HuH-7.5 (cell line): ENCODE results near the gene CD52.
"Not testable (repeated sequence)": the region's sequence is repeated elsewhere in the genome, so short reads cannot be mapped to it uniquely, and the experiment has no call there.

Source experiments
- DNase-seq: peaks from one replicate; pipeline ENCODE4 v3.0.0; 2011; ENCODE audit warnings: low spot score

CD52 gene

GRCh38 chr1:26302733-26303405, 14.9 kb upstream of the CD52 start:
- no peak for DNase-seq

- no peak for DNase-seq
Measured at GRCh38 chr1:26305667-26306289, 12.0 kb upstream of the CD52 start.

- peak; percentile 96 for DNase-seq
Measured at GRCh38 chr1:26306290-26307229, 11.2 kb upstream of the CD52 start, which contains the start of gene UBXN11. Gene UBXN11, minus strand, starts transcription at chr1:26306636. Its CDS starts 3,753 bp downstream, at chr1:26302883.

DNA sequence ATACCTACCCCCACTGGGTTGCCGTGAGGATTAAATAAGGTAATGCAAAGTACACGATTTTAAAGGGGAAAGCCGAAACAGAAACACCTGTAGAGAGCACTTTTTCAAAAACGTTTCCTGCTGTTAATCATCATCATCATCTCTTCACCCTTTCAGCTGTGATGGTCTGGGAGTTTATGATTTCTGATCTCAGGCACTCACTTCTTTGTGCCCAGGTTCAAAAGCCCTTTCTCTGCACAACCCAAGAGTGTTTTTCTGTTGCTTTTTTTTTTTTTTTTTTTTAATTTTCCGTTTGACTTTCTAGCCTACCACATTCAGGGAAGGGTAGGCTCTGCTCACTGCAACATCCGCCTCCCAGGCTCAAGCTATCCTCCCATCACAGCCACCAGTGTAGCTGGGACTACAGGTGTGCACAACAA, 10.4 kb upstream of the CD52 start:
- no peak for DNase-seq

DNA sequence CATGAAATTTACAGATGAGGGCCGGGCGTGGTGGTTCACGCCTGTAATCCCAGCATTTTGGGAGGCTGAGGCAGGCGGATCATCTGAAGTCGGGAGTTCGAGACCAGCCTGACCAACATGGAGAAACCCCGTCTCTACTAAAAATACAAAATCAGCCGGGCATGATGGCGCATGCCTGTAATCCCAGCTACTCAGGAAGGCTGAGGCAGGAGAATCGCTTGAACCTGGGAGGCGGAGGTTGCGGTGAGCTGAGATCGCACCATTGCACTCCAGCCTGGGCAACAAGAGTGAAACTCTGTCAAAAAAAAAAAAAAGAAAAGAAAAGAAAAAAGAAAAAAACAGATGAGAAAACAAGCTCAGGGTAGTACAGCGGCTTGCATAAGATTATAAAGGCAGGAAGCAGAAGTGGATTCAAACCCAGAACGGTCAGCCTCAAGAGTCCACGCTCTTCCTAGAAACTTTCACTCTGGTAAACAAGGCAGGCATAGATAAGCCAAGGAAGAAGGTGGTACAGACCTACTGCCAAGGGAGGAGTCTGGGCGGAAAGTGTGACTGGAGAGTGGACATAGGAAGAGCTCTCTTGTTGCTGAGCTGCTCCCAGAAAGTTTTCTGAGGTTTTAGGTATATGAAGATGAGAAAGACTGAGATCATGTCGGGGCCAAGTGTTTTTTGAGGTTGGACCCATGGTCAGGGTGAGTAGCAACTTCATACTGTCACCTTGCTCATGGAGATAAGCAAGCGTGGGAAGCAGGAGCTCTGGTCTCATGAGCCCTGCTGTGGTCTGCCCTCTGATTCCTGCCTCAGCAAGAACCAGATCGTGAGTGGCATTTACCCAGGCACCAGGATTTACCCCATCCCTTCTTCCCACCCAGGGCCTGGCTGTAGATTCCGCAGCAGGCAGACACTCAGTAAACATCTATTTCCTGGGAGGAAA, 9.5 kb upstream of the CD52 start:
- not testable (repeated sequence) for DNase-seq

GRCh38 chr1:26314501-26314900, 3.3 kb upstream of the CD52 start:
- DNase-seq, result no peak

- DNase-seq, result no peak
Measured at GRCh38 chr1:26315874-26316850, 1.6 kb upstream of the CD52 start.

GRCh38 chr1:26317146-26317545, 612 bp upstream of the CD52 start:
- no peak for DNase-seq

- DNase-seq, result no peak
Measured at GRCh38 chr1:26318338-26319064, 743 bp downstream of the CD52 start.

DNA sequence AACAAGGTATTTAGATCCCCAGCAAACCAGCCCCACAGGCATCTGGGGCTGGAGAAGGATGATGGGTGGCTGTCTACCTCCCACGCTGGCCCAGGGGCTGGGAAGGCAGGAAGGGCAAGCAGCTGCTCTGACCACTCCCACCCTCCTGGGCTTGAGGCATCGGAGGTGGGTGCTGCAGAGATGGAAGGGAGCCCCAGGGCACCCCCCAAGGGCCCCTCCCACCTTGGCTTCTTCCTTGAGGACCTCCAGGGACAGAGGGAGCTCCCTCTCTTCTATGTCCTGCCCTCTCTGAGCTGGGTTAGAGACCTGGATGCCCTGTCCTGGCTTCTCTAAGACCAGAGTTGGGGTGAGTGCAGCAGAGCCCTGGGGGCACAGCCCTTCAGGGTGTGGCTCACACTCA, 3.1 kb downstream of the CD52 start:
- DNase-seq, result no peak

DNA sequence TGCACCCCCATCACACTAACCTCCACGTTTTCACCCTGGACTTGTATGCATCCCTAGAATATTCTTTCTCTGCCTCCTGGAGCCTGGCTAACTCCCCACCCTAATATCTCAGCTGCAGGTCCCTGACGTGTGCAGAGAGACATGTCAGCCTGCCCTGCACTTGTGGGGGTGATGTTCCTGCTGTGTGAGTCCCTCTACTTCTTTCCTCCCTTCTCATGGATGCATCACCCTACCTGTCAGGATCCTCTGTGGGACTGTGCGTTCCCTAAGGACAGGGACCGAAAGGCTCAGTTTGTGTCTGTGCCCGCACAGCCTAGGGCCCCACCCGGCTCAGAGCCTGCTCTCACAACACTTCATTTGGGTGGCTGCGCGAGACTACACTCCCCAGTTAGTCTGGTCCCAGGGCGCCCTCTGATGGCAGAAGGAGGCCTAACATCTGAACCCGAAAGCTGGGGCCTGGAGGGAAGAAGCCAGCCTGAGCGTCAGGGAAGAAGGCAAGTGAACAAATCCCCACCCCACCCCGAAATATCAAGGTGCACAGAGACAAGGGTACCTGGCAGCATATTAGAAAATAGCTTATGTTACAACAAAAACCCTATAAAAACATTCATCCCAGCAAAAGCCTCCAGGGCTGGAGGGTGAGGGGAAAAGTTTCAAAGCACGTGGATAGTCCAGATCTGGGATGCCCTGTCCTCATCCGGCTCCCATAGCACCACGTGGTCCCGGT, 3.7 kb downstream of the CD52 start:
- peak; percentile 83 for DNase-seq

- no peak for DNase-seq
Measured at GRCh38 chr1:26322042-26322331, 4.2 kb downstream of the CD52 start.

DNA sequence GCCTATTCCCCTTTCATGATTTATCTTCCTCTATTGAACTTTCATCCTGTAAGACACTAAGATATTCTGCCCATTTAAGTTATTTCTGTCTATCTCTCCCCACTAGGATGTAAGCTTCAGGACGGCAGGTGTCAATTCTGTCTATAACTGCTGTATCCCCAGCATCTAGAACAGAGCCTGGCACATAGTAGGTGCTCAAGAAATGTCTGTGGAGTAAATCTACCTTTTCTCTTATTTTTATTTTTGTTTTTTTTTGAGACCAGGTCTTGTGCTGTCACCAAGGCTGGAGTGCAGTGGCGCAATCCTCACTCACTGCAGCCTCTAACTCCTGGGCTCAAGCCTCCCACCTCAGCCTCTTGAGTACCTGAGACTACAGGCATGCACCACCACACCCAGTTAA, 5.6 kb downstream of the CD52 start:
- no peak for DNase-seq

DNA sequence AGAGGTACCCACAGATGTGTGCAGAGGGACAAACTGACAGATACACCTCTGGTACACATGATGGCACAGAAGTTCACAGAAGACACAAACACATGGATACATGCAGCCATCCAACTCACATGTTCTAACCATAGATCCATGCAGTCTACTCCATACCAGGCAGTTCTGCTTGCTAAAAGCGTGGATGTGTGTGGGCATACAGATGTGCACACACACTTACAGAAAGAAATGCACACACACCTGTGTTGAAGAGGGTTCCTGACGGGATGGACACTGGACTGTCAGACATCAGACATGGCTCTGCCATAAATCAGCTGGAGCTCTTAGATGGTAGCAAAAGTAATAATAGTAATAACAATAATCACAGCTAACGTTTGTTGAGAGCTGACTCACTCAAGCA, 6.8 kb downstream of the CD52 start:
- DNase-seq, result no peak

DNA sequence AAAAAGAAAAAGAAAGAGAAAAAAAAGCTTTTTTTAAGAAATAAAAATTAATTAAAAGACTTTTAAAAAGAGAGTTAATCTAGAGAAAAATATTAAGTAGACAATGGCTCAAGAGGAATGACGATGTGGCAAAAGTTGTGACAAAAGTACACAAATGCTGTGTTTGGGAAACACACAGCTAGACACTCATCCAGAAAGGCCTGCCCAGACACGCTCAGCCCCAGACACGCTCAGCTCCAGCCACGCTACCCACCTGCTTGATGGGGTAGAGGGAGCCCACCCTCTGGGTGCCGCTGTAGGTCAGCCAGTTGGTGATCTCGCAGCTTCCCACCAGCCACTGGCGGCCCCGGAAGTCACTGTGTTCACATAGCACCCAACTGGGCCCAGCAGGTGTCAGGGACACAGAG, 10.2 kb downstream of the CD52 start:
- DNase-seq, result no peak

DNA sequence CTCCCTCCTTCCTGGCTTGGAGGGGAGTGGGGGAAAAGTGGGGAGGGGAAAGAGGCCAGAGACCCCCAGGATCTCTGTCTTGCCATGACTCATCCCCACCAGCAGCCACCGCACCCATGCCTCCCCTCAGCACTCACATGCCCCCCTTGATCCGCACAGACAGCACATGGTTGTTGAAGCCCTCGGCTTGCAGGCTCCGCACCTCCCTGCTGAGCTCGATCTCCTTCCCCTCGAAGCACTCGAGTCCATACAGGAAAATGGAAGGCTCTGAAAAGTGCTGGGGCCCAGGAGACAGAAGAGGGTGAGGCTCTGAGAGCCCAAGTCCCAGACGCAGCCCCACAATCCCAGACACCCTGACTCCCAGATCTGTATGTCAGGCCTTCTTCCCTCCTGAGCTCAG, 10.8 kb downstream of the CD52 start:
- no peak for DNase-seq

- not testable (repeated sequence) for DNase-seq
Measured at GRCh38 chr1:26329380-26329779, 11.6 kb downstream of the CD52 start.

DNA sequence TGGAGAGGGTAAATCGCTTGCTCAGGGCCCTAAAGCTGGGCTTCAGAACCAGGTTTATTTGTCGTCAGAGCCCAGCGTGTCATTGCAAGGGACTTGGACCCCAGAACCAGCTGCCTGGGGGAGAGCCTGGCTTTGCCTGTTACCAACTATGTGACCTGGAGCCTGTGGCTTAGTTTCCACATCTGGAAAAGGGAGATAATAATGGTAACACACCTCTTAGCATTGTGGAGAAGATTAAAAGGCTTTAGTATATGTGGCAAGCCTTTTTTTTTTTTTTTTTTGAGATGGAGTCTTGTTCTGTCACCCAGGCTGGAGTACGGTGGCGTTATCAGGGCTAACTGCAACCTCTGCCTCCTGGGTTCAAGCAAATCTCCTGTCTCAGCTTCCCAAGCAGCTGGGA, 12.5 kb downstream of the CD52 start:
- no peak for DNase-seq

- DNase-seq, result not testable (repeated sequence)
Measured at GRCh38 chr1:26333312-26333711, 15.6 kb downstream of the CD52 start.
